T follicular helper cell (primary cell): ENCODE data around the gene TRAPPC2B.

Source experiments
- DNase-seq: peaks from one replicate; pipeline ENCODE4 v3.0.0-alpha.2; 2020; ENCODE audit warnings: low read depth
- total RNA-seq, 2 experiments: gene quantifications; one replicate each; lab custom pipeline; 2026; lab: John Stamatoyannopoulos, UW

Gene TRAPPC2B
- total RNA-seq: 3.2 to 4.0 reads per million in 2 experiments

- peak; percentile 98 for DNase-seq
Measured at GRCh38 chr19:57362997-57363687, at the start of gene TRAPPC2B, which contains the start of gene ZNF547. TSS of gene TRAPPC2B (plus strand) at chr19:57363551. CDS start at chr19:57364834, 1,283 bp downstream. TSS of gene ZNF547 (plus strand) at chr19:57363551. CDS start at chr19:57368556, 5,005 bp downstream.

GRCh38 chr19:57314146-57314545, 49.2 kb upstream of the TRAPPC2B start:
- DNase-seq: no peak

GRCh38 chr19:57317503-57317902, 45.8 kb upstream of the TRAPPC2B start:
- no peak for DNase-seq

GRCh38 chr19:57319869-57320179, 43.5 kb upstream of the TRAPPC2B start:
- DNase-seq: no peak

DNA sequence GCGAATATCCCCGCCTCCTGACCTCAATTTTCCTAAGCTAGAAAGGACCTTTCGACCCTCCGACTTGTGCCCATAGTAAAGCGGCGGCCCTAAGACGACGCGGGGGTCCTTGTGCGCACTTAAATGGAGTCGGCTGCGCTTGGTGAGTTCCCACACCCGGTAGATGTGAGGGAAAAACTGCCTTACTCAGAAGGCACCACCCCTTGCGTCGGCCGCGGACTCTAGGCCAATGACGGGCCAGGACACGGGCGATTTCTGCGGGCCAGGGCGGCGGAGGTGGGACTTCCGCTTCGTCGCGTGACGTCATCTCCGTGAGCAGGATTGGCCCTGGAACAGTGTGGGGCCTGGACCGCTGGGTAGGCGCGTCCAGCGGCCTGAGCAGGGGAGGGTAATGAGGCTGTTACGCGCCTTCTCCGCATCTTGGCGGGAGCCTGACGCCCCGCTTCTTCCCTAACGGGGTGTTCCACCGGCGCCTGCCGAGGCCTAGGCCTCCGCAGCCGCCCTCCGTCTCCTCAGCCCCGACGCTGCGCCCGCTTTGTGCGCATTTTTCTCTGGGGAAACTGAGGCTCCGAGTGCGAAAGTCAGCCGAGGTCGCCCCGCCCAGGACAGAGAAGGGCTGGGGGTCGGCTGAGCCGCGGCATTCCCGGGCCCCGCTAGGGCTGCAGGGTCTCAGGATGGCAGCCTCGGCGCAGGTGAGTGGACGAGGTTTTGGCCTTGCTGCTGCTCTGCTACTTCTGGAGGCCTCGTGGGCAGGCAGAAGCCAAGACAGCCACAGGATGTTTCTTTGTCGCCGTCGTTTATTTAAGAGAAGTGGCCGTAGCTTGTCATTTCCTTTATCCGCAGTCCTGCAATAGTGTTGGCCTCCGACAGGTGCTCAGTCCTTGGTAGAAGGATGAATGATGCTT, 42.9 kb upstream of the TRAPPC2B start, which contains the start of gene ZNF543:
Gene ZNF543, plus strand, starts transcription at position 293 of the 905 bp plus-strand sequence. Its CDS starts 382 bp downstream, at position 675.
- DNase-seq: peak; percentile 81

DNA sequence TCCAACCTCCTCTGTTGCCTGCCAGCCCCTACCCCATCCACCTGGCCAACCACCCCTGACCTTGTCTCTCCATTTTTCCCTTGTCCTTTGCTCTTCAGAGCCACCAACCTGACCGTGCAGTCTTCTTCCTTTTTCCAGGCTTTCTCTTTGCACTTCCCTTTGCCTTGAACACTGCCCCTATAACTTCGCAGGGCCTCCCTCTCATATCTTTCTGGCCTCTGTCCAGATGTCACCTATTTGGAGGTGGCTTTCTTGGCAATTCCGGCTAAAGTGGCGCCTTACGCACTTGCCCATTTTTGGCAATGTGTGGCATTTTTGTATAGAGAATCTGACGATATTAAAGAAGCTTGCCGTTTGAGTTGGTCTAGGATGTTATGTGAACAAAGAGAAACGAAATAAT, 42.2 kb upstream of the TRAPPC2B start:
- no peak for DNase-seq

- DNase-seq: no peak
Measured at GRCh38 chr19:57321751-57322150, 41.6 kb upstream of the TRAPPC2B start.

DNA sequence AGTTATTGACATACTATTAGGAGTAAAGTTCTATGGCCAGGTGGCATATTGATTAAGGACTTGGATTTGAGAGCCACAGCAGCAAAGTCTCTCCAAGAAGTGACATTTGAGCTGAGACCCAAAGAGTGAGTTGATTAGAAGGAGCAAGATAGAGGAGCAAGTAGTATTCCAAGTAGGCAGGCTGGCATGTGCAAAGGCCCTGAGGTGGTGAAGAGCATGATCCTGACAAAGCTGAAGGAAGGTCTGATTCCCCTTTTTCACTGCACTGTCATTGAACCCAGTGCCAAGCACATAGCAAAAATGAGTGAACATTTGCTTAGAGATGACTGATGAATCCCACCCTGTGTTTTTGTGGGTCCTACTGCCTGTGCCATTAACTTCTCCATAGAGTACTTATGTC, 38.4 kb upstream of the TRAPPC2B start:
- DNase-seq: no peak

DNA sequence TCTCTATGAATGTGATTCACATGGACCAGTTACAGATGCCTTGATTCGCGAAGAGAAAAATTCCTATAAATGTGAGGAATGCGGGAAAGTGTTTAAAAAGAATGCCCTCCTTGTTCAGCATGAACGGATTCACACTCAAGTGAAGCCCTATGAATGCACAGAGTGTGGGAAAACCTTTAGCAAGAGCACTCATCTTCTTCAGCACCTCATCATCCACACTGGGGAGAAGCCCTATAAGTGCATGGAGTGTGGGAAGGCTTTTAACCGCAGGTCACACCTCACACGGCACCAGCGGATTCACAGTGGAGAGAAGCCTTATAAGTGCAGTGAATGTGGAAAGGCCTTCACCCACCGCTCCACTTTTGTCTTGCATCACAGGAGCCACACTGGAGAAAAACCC, 35.4 kb upstream of the TRAPPC2B start:
- no peak for DNase-seq

GRCh38 chr19:57334191-57334590, 29.2 kb upstream of the TRAPPC2B start:
- no peak for DNase-seq

DNA sequence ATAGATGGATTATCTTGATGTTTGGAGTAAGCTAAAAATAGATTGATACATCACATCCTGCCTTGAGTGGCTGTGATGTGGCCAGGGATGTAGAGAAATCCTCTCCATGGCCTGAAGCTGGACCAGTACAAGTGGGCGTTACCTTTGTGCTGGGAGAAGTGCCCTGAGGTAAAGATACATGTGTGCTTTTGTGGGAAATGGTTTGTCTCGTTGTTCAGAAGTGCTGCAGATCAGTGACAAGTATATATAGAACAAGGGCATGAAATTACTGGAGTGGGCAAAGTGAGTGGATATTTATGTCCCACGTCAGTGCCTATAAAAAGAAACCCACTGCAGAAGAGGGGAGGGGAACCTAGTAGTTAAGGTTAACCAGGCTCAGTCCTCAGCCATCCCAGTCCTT, 24.5 kb upstream of the TRAPPC2B start:
- DNase-seq: no peak

DNA sequence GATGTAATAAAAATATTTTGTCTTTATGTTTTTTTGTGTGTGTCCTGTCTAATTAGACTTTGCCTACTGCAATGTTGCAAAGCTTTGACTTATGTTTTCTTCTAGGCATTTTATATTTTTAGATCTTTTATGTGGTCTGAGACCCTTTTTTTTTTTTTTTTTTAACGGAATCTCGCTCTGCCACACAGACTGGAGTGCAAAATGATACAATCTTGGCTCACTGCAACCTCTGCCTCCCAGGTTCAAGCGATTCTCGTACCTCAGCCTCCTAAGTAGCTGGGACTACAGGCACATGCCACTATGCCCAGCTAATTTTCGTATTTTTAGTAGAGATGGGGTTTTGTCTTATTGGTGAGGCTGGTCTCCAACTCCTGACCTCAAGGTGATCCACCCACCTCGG, 20.8 kb upstream of the TRAPPC2B start:
- no peak for DNase-seq

DNA sequence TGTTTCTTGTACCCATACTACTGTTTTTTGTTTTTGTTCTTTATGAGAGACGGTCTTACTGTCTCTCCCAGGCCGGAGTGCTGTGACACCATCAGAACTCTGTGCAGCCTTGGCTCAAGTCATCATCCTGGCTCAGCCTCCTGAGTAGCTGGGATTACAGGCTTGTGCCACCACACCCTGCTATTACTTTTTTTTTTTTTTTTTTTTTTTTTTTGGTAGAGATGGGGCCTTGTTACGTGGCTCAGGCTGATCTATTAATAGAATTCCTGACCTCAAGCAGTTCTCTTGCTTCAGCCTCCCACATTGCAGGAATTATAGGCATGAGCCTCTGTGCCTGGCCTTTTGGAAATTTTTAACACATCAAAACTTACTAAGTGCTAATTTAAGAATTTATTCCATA, 15.2 kb upstream of the TRAPPC2B start:
- no peak for DNase-seq

DNA sequence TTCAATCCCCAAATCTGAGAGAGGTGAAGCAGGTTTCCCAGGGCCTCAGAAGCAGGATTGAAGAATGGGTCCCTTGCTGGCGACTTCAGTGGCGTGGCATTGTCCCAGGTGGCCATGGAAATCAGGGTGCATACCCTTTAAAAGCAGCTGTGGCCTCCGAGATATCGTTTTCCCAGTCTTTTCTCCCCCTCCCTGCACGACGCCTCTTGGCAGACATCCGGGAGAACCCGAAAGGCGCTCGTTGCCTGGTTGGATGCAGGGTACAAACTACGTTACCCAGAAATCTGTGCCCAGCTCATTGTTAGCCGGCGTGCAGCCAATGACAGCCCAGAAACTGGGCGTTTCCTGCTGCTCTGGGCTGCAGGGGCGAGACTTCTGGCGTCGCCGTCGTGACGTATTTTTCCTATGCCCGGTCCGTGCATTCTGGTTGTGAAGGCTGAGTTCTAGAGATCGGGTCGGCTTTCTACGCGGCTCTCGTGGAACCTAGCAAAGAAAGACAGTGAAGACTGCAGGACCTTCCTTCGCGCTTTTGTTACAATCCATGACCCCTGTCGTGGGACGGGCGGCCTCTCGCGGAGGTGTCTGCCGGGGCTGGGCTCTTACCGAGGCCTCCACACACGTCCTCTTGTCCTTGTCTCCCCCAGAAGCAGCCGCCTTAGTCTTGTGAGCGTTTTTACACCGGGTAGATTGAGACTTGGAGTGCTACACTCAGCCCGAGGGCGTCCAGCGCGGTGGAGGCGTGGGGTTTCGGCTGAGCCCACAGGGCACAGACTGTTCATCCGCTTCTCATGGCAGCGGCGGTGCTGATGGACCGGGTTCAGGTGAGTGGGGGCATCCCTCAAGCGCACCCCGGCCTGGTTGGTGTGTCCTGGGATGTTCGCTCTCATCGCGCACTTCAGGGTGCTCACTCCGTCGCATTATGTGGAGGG, 12.2 kb upstream of the TRAPPC2B start, which contains the start of gene ZNF304:
Gene ZNF304, plus strand, starts transcription at position 395 of the 929 bp plus-strand sequence. Its CDS starts 394 bp downstream, at position 789.
- peak; percentile 68 for DNase-seq

GRCh38 chr19:57351867-57352266, 11.5 kb upstream of the TRAPPC2B start:
- DNase-seq: no peak

- no peak for DNase-seq
Measured at GRCh38 chr19:57355916-57356315, 7.4 kb upstream of the TRAPPC2B start.

DNA sequence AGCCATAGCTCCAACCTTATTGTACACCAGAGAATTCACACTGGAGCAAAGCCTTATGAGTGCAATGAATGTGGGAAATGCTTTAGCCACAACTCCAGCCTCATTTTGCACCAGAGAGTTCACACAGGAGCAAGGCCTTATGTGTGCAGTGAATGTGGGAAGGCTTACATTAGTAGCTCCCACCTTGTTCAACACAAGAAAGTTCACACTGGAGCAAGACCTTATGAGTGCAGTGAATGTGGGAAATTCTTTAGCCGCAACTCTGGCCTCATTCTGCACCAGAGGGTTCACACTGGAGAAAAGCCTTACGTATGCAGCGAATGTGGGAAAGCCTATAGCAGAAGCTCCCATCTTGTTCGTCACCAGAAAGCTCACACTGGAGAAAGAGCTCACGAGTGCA, 5.9 kb upstream of the TRAPPC2B start:
- no peak for DNase-seq

- DNase-seq: no peak
Measured at GRCh38 chr19:57359300-57359699, 4.1 kb upstream of the TRAPPC2B start.

DNA sequence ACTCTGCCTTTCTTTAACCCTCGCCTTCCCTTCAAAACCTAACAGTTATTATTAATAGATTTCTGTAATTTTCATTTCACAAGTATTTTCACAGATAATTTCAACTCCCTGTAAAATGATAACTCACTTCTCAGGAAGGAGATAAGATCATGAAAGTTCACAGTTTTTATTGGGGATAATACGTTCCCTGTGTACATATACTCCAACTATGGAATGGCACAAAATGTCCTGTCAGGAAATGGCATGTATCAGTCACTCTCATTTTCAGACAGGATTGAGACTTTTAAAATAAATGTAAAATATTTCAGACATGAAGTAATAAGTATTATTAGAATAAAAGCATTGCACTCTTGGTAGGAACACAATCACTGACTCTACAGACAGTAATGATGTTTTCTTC, 932 bp upstream of the TRAPPC2B start:
- no peak for DNase-seq

- no peak for DNase-seq
Measured at GRCh38 chr19:57363688-57364181, 384 bp downstream of the TRAPPC2B start.

DNA sequence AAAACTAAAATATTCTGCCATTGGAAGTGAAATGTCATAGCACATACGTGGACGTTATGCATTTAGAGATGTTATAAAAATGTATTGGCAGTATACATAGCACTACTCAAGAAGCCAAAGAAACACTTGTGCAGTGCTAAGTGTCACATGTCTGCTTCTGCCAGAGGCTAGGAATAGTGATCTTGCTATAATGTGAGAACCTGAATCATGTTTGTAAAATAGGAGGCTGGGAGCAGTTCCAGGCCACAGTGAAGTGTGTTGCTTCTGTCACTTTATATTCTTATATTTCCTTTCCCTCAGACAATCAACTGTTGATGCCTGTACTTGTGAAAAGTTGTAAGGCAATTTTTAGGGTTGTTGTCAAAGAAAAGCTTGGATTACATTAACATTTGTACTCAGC, 3.4 kb downstream of the TRAPPC2B start:
- no peak for DNase-seq

- DNase-seq: no peak
Measured at GRCh38 chr19:57374179-57374578, 10.8 kb downstream of the TRAPPC2B start.
